ENCODE data around the gene RPUSD4. TPM values are rescaled to one million over a fixed set of nuclear protein-coding genes. Genes with fewer than 3 reads are reported as not detected.
A peak's percentile ranks its signal among the peaks of the same experiment; 100 is the strongest.

RPUSD4 gene
- total RNA-seq, 1 donor = 19.0 TPM

GRCh38 chr11:126164781-126165180 lies 46.7 kb downstream of the RPUSD4 start:
- DNase-seq (ENCODE audit: low read depth) = no peak
- H3K4me3 ChIP-seq (ENCODE audit: low read depth, low read length) = no peak overlapping the region
- TF ChIP-seq CTCF (IDR thresholded peaks at IDR 0.05; ENCODE audit: insufficient read depth, low read depth, low read length) = no peak

- no peak overlapping the region for H3K4me3 ChIP-seq (ENCODE audit: low read depth, low read length)
- no peak for DNase-seq (ENCODE audit: low read depth)
Observed at GRCh38 chr11:126163779-126164178, 47.7 kb downstream of the RPUSD4 start.

GRCh38 chr11:126163074-126163700 lies 48.3 kb downstream of the RPUSD4 start:
- H3K4me3 ChIP-seq (ENCODE audit: low read depth, low read length) = no peak overlapping the region
- DNase-seq (ENCODE audit: low read depth) = peak; percentile 70
- no peak for TF ChIP-seq CTCF (IDR thresholded peaks at IDR 0.05; ENCODE audit: insufficient read depth, low read depth, low read length)

More at GRCh38 chr11:126163779-126164178, 47.7 kb downstream of the RPUSD4 start:
- TF ChIP-seq CTCF (IDR thresholded peaks at IDR 0.05; ENCODE audit: insufficient read depth, low read depth, low read length) = no peak

- DNase-seq (ENCODE audit: low read depth) = no peak
- no peak for TF ChIP-seq CTCF (IDR thresholded peaks at IDR 0.05; ENCODE audit: insufficient read depth, low read depth, low read length)
- no peak overlapping the region for H3K4me3 ChIP-seq (ENCODE audit: low read depth, low read length)
Observed at GRCh38 chr11:126162306-126163030, 49.0 kb downstream of the RPUSD4 start.

GRCh38 chr11:126161023-126161391 lies 50.4 kb downstream of the RPUSD4 start:
- TF ChIP-seq CTCF (IDR thresholded peaks at IDR 0.05; ENCODE audit: insufficient read depth, low read depth, low read length) = no peak
- no peak overlapping the region for H3K4me3 ChIP-seq (ENCODE audit: low read depth, low read length)
- DNase-seq (ENCODE audit: low read depth) = no peak

- no peak overlapping the region for H3K4me3 ChIP-seq (ENCODE audit: low read depth, low read length)
- no peak for TF ChIP-seq CTCF (IDR thresholded peaks at IDR 0.05; ENCODE audit: insufficient read depth, low read depth, low read length)
- DNase-seq (ENCODE audit: low read depth) = no peak
Observed at GRCh38 chr11:126160345-126161022, 51.0 kb downstream of the RPUSD4 start.
